K562 (cell line): ENCODE data around the gene AP1G2. TPM values are rescaled to one million over a fixed set of nuclear protein-coding genes. Genes with fewer than 3 reads are reported as not detected.

Experiments
- ATAC-seq: fragments of 200-7000 bp; cut with Tn5 transposase; 3 replicates; pipeline ENCODE4 v1.9.1; 2020; ENCODE audit warnings: moderate library complexity
- BruUV-seq: library from RNA; stranded (reverse); fragments of 400-500 nt; replicated peaks from 2 replicates; lab custom pipeline; 2021; lab: Mats Ljungman, UMichigan
- CTCF ChIA-PET: fragments of 300-600 bp; formaldehyde crosslinking; extraction: SDS; loops from one replicate; lab custom pipeline; 2021; ENCODE audit warnings: low intra/inter-chr PET ratio; lab: Yijun Ruan, JAX
- POLR2A ChIA-PET: fragments of 300-600, 350-650 bp; sonication (Branson Sonifier 250); formaldehyde crosslinking; extraction: SDS; loops from one replicate; lab custom pipeline; 2021; ENCODE audit warnings: antibody characterized with exemption, inconsistent platforms; lab: Yijun Ruan, JAX
- DNase-seq, 4 experiments: peaks; one replicate each; pipeline versions ENCODE4 v3.0.0 to v3.0.0-alpha.2; 2011 to 2018; ENCODE audit warnings: low spot score in 3 of 4, mixed read lengths in 3 of 4; ENCODE audit errors: extremely low read depth in 1 of 4
- FAIRE-seq: peaks from 2 replicates; lab custom pipeline; 2011; peaks lifted over from hg19 to GRCh38; lab: Jason Lieb, UNC
- H2AFZ ChIP-seq: 2 replicates; pipeline ENCODE4 v1.6.0; 2011; ENCODE audit warnings: low read depth, low read length, control low read depth, inconsistent platforms
- H3K27ac ChIP-seq: fragments of 200-600 bp; 3 replicates; pipeline ENCODE4 v1.8.0; 2011; ENCODE audit warnings: low read depth, mild to moderate bottlenecking, control low read depth, inconsistent platforms, low read length, moderate library complexity, mixed read lengths; ENCODE audit errors: extremely low read depth
- H3K27me3 ChIP-seq, 2 experiments: fragments of 300-600 bp in 1 of 2; 2 replicates in 1 of 2; 3 replicates in 1 of 2; pipeline versions ENCODE4 v1.6.0 to v1.8.0; 2011; ENCODE audit warnings: inconsistent platforms in 2 of 2, low read length in 2 of 2, mild to moderate bottlenecking in 1 of 2, mixed read lengths in 1 of 2, moderate library complexity in 1 of 2; ENCODE audit not compliant: control insufficient read depth in 2 of 2, insufficient read depth in 2 of 2
- H3K36me3 ChIP-seq: fragments of 300-600 bp; 3 replicates; pipeline ENCODE4 v1.8.0; 2011; ENCODE audit warnings: mild to moderate bottlenecking, low read length, inconsistent platforms; ENCODE audit not compliant: control insufficient read depth, insufficient read depth
- H3K4me1 ChIP-seq, 2 experiments: fragments of 200-600 bp in 1 of 2; replicated peaks in 1 of 2; 2 replicates in 1 of 2; 3 replicates in 1 of 2; pipeline versions ENCODE4 v1.5.1 to v1.8.0; 2011; ENCODE audit warnings: inconsistent platforms in 2 of 2, low read length in 2 of 2, mild to moderate bottlenecking in 1 of 2, mixed read lengths in 1 of 2, moderate library complexity in 1 of 2; ENCODE audit not compliant: control insufficient read depth in 2 of 2, insufficient read depth in 2 of 2
- H3K4me2 ChIP-seq: 2 replicates; pipeline ENCODE4 v1.6.1; 2011; ENCODE audit warnings: low read length, control low read depth, inconsistent platforms, mixed read lengths; ENCODE audit not compliant: insufficient read depth
- H3K4me3 ChIP-seq: fragments of 200-600 bp; sonication (generic), shearing (Covaris generic); 2 replicates; pipeline ENCODE4 v1.5.1; 2016; ENCODE audit warnings: control low read depth, inconsistent platforms
- H3K79me2 ChIP-seq: fragments of 200-600 bp; 3 replicates; pipeline ENCODE4 v1.8.0; 2011; ENCODE audit warnings: low read length, inconsistent platforms; ENCODE audit not compliant: control insufficient read depth, insufficient read depth
- H3K9ac ChIP-seq, 2 experiments: 2 replicates each; pipeline versions ENCODE4 v1.6.0 to v1.6.1; 2011; ENCODE audit warnings: low read depth in 2 of 2, low read length in 2 of 2, control low read depth in 1 of 2, inconsistent platforms in 1 of 2, mild to moderate bottlenecking in 1 of 2, mixed read lengths in 1 of 2; ENCODE audit not compliant: insufficient read depth in 1 of 2
- H3K9me1 ChIP-seq: one replicate; pipeline ENCODE4 v1.6.0; 2011; ENCODE audit warnings: inconsistent platforms, mild to moderate bottlenecking, low read length, moderate library complexity; ENCODE audit not compliant: control insufficient read depth, insufficient read depth
- H3K9me3 ChIP-seq: replicated peaks from 2 replicates; pipeline ENCODE4 v1.5.1; 2011; ENCODE audit warnings: low read depth, low read length, inconsistent platforms; ENCODE audit not compliant: control insufficient read depth, insufficient read depth
- H4K20me1 ChIP-seq: replicated peaks from 2 replicates; pipeline ENCODE4 v1.6.1; 2011; ENCODE audit warnings: low read length, inconsistent platforms, mixed read lengths; ENCODE audit not compliant: control insufficient read depth, insufficient read depth
- EHMT2 ChIP-seq: fragments of 450-650 bp; IDR thresholded peaks from 2 replicates; pipeline ENCODE4 v1.6.1; 2018; ENCODE audit warnings: antibody characterized with exemption
- ESRRA ChIP-seq: fragments of 450-650 bp; IDR thresholded peaks from 2 replicates; pipeline ENCODE4 v1.6.1; 2014; ENCODE audit warnings: low read depth, mild to moderate bottlenecking, moderate library complexity, borderline replicate concordance
- GATA2 ChIP-seq: sonication (generic); formaldehyde crosslinking; IDR thresholded peaks from 2 replicates; pipeline ENCODE4 v1.4.0; 2020; ENCODE audit warnings: mild to moderate bottlenecking, missing genetic modification reagents
- GATAD2A ChIP-seq: fragments of 450-650 bp; IDR thresholded peaks from 2 replicates; pipeline ENCODE4 v1.6.1; 2017
- NEUROD1 ChIP-seq: fragments of 150-350 bp; IDR thresholded peaks from 2 replicates; pipeline ENCODE4 v1.6.1; 2014; ENCODE audit warnings: borderline replicate concordance, low read length, low read depth; ENCODE audit not compliant: partially characterized antibody
- NFIC ChIP-seq: fragments of 450-650 bp; IDR thresholded peaks from 2 replicates; pipeline ENCODE4 v1.6.1; 2017; ENCODE audit warnings: mild to moderate bottlenecking, inconsistent platforms
- PML ChIP-seq: IDR thresholded peaks from 2 replicates; pipeline ENCODE4 v1.6.1; 2012; ENCODE audit warnings: low read length, inconsistent platforms
- PREB ChIP-seq: sonication (generic); formaldehyde crosslinking; IDR thresholded peaks from 2 replicates; pipeline ENCODE4 v1.8.1; 2023; ENCODE audit warnings: mild to moderate bottlenecking, missing genetic modification reagents
- PTBP1 ChIP-seq: fragments of 200-400 bp; formaldehyde crosslinking; IDR thresholded peaks from 2 replicates; pipeline ENCODE4 v1.6.1; 2017; ENCODE audit warnings: low read depth, low read length
- RFX1 ChIP-seq: fragments of 450-650 bp; IDR thresholded peaks from 2 replicates; pipeline ENCODE4 v1.6.1; 2016; ENCODE audit warnings: mild to moderate bottlenecking, moderate library complexity
- SMAD4 ChIP-seq: fragments of 250-450 bp; sonication (Bioruptor Pico); conservative IDR thresholded peaks from 2 replicates; pipeline ENCODE4 v1.8.0; 2021; ENCODE audit warnings: inconsistent platforms, mild to moderate bottlenecking, moderate library complexity
- ZHX1 ChIP-seq: fragments of 150-350 bp; conservative IDR thresholded peaks from 2 replicates; pipeline ENCODE4 v1.6.1; 2014; ENCODE audit warnings: low read length
- ZNF511 ChIP-seq: sonication (generic); formaldehyde crosslinking; IDR thresholded peaks from 2 replicates; pipeline ENCODE4 v1.8.0; 2022; ENCODE audit warnings: mild to moderate bottlenecking, missing genetic modification reagents
- ZNF518B ChIP-seq: fragments of 250-450 bp; sonication (Bioruptor Pico); IDR thresholded peaks from 2 replicates; pipeline ENCODE4 v1.5.0; 2021; ENCODE audit warnings: mild to moderate bottlenecking, moderate library complexity
- ZNF695 ChIP-seq: fragments of 450-650 bp; formaldehyde crosslinking; IDR thresholded peaks from 2 replicates; pipeline ENCODE4 v1.4.0; 2020; ENCODE audit warnings: mild to moderate bottlenecking, moderate library complexity
- whole genome bisulfite sequencing: fragments of 100-300 bp; shearing (Covaris generic); methylation state at CpG from one replicate; pipeline ENCODE4 v1.1.6; 2016; ENCODE audit warnings: low coverage, mixed read lengths; ENCODE audit not compliant: insufficient coverage; ENCODE audit errors: missing lambda C conversion rate; 5-methylcytosine and 5-hydroxymethylcytosine counted together
- in situ Hi-C: fragments of 300-500 bp; cut with MboI; formaldehyde crosslinking; loops from 4 replicates; pipeline ENCODE4 v1.15.0; 2018; ENCODE audit warnings: inconsistent platforms, mixed read lengths
- intact Hi-C: fragments of 100-400 bp; cut with micrococcal nuclease; formaldehyde crosslinking; loops from 2 replicates; pipeline ENCODE4 v1.14.2; 2022
- polyA plus RNA-seq, 8 experiments: library from polyadenylated mRNA; depleted of rRNA in 4 of 8; stranded (reverse) in 5 of 8; unstranded in 3 of 8; fragments of >200 nt; fragmentation: Nextera tagmentation in 2 of 8; fragmentation: Illumina TruSeq in 1 of 8; extraction: Ambion mirVana in 2 of 8; extraction: Trizol in 1 of 8; gene quantifications; 2 replicates each; pipeline versions ENCODE4 v1.2.1 to v1.2.3, GENCODE V29; 2011 to 2014; ENCODE audit warnings: inconsistent platforms in 1 of 8, missing spikeins in 1 of 8
- total RNA-seq, 7 experiments: library from RNA; depleted of rRNA in 6 of 7; stranded (reverse); fragments of >200 nt in 6 of 7; fragmentation: Illumina TruSeq in 2 of 7; extraction: Trizol in 2 of 7; gene quantifications; 2 replicates each; pipeline versions ENCODE4 v1.2.1 to v1.2.3, GENCODE V29; 2011 to 2021; ENCODE audit warnings: low replicate concordance in 1 of 7

AP1G2 gene
- total and polyA plus RNA-seq, 9 of the 15 experiments (the other 6 are each of a cell fraction or from before 2014, with no cell fraction given) = 19.1 to 83.5 (median 33.3) TPM

GRCh38 chr14:23572524-23572828 lies 4.9 kb upstream of the AP1G2 start:
- no TSS peak for BruUV-seq
- CTCF ChIA-PET = no interaction called here
- Histone ChIP-seq H3K4me3 (no peak overlapping the region), H3K4me2 (no peak overlapping the region; the same call in 1 of the 2 replicates), H3K27ac (no peak overlapping the region), H3K4me1 (peaks cover 12 to 32% of the 10 kb centered on the region in 2 experiments; a peak in 4 of 5 replicates), H3K36me3 (no peaks in the 10 kb centered on the region), H4K20me1 (no peaks in the 10 kb centered on the region), H3K9me1 (no peaks in the 10 kb centered on the region), H3K27me3 (no peaks in the 10 kb centered on the region), H2AFZ (no peak overlapping the region), H3K9ac (no peak overlapping the region), H3K79me2 (no peaks in the 10 kb centered on the region), H3K9me3 (no peaks in the 10 kb centered on the region; the same call in 1 of the 2 replicates)
- POLR2A ChIA-PET = interaction anchor here (0.6 to 0.8 kb wide), 4 partner anchors 10 to 574 kb away, joined by 3 to 6 read pairs (median 3); no protein-coding TSS in a partner anchor
- intact Hi-C loops = no loop called here
- WGBS = 27% methylated on average over 4 of the region's 4 CpGs
- in situ Hi-C loops = no loop called here
- no peak for FAIRE-seq
- no peak for DNase-seq
- ATAC-seq = no peak
- TF ChIP-seq NFIC (no peak), ZNF695 (CRISPR knock-in tag) (no peak), PREB (CRISPR knock-in tag) (no peak), EHMT2 (no peak), GATAD2A (no peak), NEUROD1 (no peak), ZNF511 (no peak), ESRRA (no peak), PTBP1 (no peak), RFX1 (no peak), PML (no peak), SMAD4 (no peak), ZHX1 (no peak), GATA2 (CRISPR knock-in tag) (no peak), ZNF518B (no peak)
